ENCODE data around the gene VWA3B. TPM values are rescaled to one million over a fixed set of nuclear protein-coding genes. Genes with fewer than 3 reads are reported as not detected.
A peak's percentile ranks its signal among the peaks of the same experiment; 100 is the strongest.

The VWA3B gene
- total RNA-seq, 1 donor = not detected

- H2AFZ ChIP-seq (ENCODE audit: low read length) = no peak overlapping the region
- H3K4me2 ChIP-seq (ENCODE audit: insufficient read depth, low read length) = peak overlapping the region; percentile 60
These were observed 260.5 kb downstream of the VWA3B start for GRCh38 chr2:98347298-98348065.

GRCh38 chr2:98348066-98348561 is 261.1 kb downstream of the VWA3B start:
- Histone ChIP-seq H4K20me1 (ENCODE audit: insufficient read depth, low read length) (no peaks in the 10 kb centered on the region), H3K27ac (ENCODE audit: low read depth, low read length) (no peak overlapping the region), H3K27me3 (ENCODE audit: insufficient read depth, low read length) (peaks cover 72% of the 10 kb centered on the region), H3K4me1 (ENCODE audit: insufficient read depth, low read length) (no peaks in the 10 kb centered on the region), H3K9me3 (ENCODE audit: low read depth, low read length) (no peaks in the 10 kb centered on the region), H3K4me2 (ENCODE audit: insufficient read depth, low read length) (no peak overlapping the region), H2AFZ (ENCODE audit: low read length) (no peak overlapping the region), H3K79me2 (ENCODE audit: insufficient read depth, low read length) (no peaks in the 10 kb centered on the region), H3K4me3 (ENCODE audit: insufficient read depth, low read length) (no peak overlapping the region), H3K36me3 (ENCODE audit: insufficient read depth, low read length) (no peaks in the 10 kb centered on the region)
- DNase-seq (ENCODE audit: insufficient read length, low spot score, missing footprints) = peak; percentile 25
- TF ChIP-seq CTCF (IDR thresholded peaks at IDR 0.05; ENCODE audit: extremely low read depth, low read depth, low read length) = no peak

More at GRCh38 chr2:98347298-98348065, 260.5 kb downstream of the VWA3B start:
- no peak overlapping the region for H3K27ac ChIP-seq (ENCODE audit: low read depth, low read length)
- H3K9me3 ChIP-seq (ENCODE audit: low read depth, low read length) = no peaks in the 10 kb centered on the region
- no peaks in the 10 kb centered on the region for H3K36me3 ChIP-seq (ENCODE audit: insufficient read depth, low read length)
- no peaks in the 10 kb centered on the region for H4K20me1 ChIP-seq (ENCODE audit: insufficient read depth, low read length)
- no peak overlapping the region for H3K4me3 ChIP-seq (ENCODE audit: insufficient read depth, low read length)
- H3K79me2 ChIP-seq (ENCODE audit: insufficient read depth, low read length) = no peaks in the 10 kb centered on the region
- no peak for TF ChIP-seq CTCF (IDR thresholded peaks at IDR 0.05; ENCODE audit: extremely low read depth, low read depth, low read length)
- no peaks in the 10 kb centered on the region for H3K4me1 ChIP-seq (ENCODE audit: insufficient read depth, low read length)
- DNase-seq (ENCODE audit: insufficient read length, low spot score, missing footprints) = peak; percentile 31
- H3K27me3 ChIP-seq (ENCODE audit: insufficient read depth, low read length) = peaks cover 76% of the 10 kb centered on the region

DNA sequence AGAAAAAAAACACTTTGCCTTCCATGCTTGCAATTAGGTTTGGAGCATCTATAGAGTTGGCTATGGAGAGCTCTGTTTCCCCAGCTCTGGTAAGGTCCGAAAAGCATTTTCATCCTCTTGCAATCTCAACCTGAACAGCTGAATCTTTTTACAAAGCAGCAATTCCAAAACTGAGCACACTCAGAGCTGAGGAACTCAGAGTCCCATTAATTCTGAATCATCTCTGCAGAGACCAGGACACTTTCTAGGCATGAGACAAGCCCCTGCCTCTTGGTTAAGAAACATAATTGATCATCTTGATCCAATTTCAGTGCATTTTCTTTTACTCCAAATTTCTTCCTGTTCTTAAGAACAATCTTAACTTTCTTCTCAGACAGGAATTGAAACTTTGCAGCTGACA is 263.4 kb downstream of the VWA3B start:
- no peak for DNase-seq (ENCODE audit: insufficient read length, low spot score, missing footprints)
- TF ChIP-seq CTCF (IDR thresholded peaks at IDR 0.05; ENCODE audit: extremely low read depth, low read depth, low read length) = no peak
- no peaks in the 10 kb centered on the region for H3K4me1 ChIP-seq (ENCODE audit: insufficient read depth, low read length)
- H3K27ac ChIP-seq (ENCODE audit: low read depth, low read length) = no peak overlapping the region
- no peaks in the 10 kb centered on the region for H4K20me1 ChIP-seq (ENCODE audit: insufficient read depth, low read length)
- no peaks in the 10 kb centered on the region for H3K9me3 ChIP-seq (ENCODE audit: low read depth, low read length)
- no peak overlapping the region for H3K4me2 ChIP-seq (ENCODE audit: insufficient read depth, low read length)
- peaks cover 56% of the 10 kb centered on the region for H3K27me3 ChIP-seq (ENCODE audit: insufficient read depth, low read length)
- H3K79me2 ChIP-seq (ENCODE audit: insufficient read depth, low read length) = no peaks in the 10 kb centered on the region
- H3K36me3 ChIP-seq (ENCODE audit: insufficient read depth, low read length) = no peaks in the 10 kb centered on the region
- no peak overlapping the region for H2AFZ ChIP-seq (ENCODE audit: low read length)
- H3K4me3 ChIP-seq (ENCODE audit: insufficient read depth, low read length) = no peak overlapping the region

DNA sequence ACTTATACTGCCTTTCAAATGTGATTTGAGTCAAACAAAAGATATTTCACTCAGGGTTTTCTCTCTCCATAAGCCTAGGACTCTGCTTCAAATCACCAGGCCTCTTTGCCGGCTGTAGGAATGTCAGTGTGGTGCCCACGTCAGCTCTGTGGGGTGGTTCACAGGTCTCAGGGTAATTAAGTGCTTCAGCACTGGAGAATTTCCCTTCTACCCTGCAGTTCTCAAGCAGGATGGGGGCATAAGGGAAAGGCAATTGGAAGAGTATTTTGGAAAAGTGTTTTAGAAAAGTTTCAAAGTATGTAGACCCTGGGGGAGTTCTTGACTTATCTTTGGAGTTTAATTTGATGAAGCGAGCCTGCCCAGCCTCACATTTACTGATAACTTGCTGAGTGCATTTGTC is 268.9 kb downstream of the VWA3B start:
- no peaks in the 10 kb centered on the region for H3K79me2 ChIP-seq (ENCODE audit: insufficient read depth, low read length)
- H3K27ac ChIP-seq (ENCODE audit: low read depth, low read length) = no peak overlapping the region
- no peak overlapping the region for H2AFZ ChIP-seq (ENCODE audit: low read length)
- peak; percentile 22 for DNase-seq (ENCODE audit: insufficient read length, low spot score, missing footprints)
- no peak overlapping the region for H3K4me2 ChIP-seq (ENCODE audit: insufficient read depth, low read length)
- H3K36me3 ChIP-seq (ENCODE audit: insufficient read depth, low read length) = no peaks in the 10 kb centered on the region
- H4K20me1 ChIP-seq (ENCODE audit: insufficient read depth, low read length) = no peaks in the 10 kb centered on the region
- no peaks in the 10 kb centered on the region for H3K9me3 ChIP-seq (ENCODE audit: low read depth, low read length)
- H3K4me3 ChIP-seq (ENCODE audit: insufficient read depth, low read length) = no peak overlapping the region
- no peak for TF ChIP-seq CTCF (IDR thresholded peaks at IDR 0.05; ENCODE audit: extremely low read depth, low read depth, low read length)
- H3K4me1 ChIP-seq (ENCODE audit: insufficient read depth, low read length) = no peaks in the 10 kb centered on the region
- H3K27me3 ChIP-seq (ENCODE audit: insufficient read depth, low read length) = peaks cover 10% of the 10 kb centered on the region
